Measurements from ENCODE around the gene TPSG1. TPM values are rescaled to one million over a fixed set of nuclear protein-coding genes. Genes with fewer than 3 reads are reported as not detected.
A peak's percentile ranks its signal among the peaks of the same experiment; 100 is the strongest.

Gene TPSG1
- total RNA-seq, 1 experiment from 2014 or later: not detected

GRCh38 chr16:1221628-1222552, 3.2 kb downstream of the TPSG1 start:
- in situ Hi-C loops (cut with HindIII; ENCODE audit: low pct_unique_long_range_greater_than_20kb, low sequenced_read_pairs): no loop called here
- peak; percentile 38 for DNase-seq (ENCODE audit: low read depth)

- in situ Hi-C loops (cut with HindIII; ENCODE audit: low pct_unique_long_range_greater_than_20kb, low sequenced_read_pairs): no loop called here
- DNase-seq (ENCODE audit: low read depth): no peak
Measured at GRCh38 chr16:1220841-1221627, 4.0 kb downstream of the TPSG1 start.

GRCh38 chr16:1220098-1220728, 4.9 kb downstream of the TPSG1 start:
- DNase-seq (ENCODE audit: low read depth): no peak
- in situ Hi-C loops (cut with HindIII; ENCODE audit: low pct_unique_long_range_greater_than_20kb, low sequenced_read_pairs): no loop called here

GRCh38 chr16:1218930-1219611, 6.0 kb downstream of the TPSG1 start:
- in situ Hi-C loops (cut with HindIII; ENCODE audit: low pct_unique_long_range_greater_than_20kb, low sequenced_read_pairs): no loop called here
- no peak for DNase-seq (ENCODE audit: low read depth)

GRCh38 chr16:1218061-1218929, 6.8 kb downstream of the TPSG1 start:
- DNase-seq (ENCODE audit: low read depth): no peak
- in situ Hi-C loops (cut with HindIII; ENCODE audit: low pct_unique_long_range_greater_than_20kb, low sequenced_read_pairs): no loop called here

- no peak for DNase-seq (ENCODE audit: low read depth)
- in situ Hi-C loops (cut with HindIII; ENCODE audit: low pct_unique_long_range_greater_than_20kb, low sequenced_read_pairs): no loop called here
Measured at GRCh38 chr16:1217526-1217925, 7.5 kb downstream of the TPSG1 start.

- in situ Hi-C loops (cut with HindIII; ENCODE audit: low pct_unique_long_range_greater_than_20kb, low sequenced_read_pairs): no loop called here
- no peak for DNase-seq (ENCODE audit: low read depth)
Measured at GRCh38 chr16:1216681-1217400, 8.2 kb downstream of the TPSG1 start.

GRCh38 chr16:1216296-1216619, 8.8 kb downstream of the TPSG1 start:
- in situ Hi-C loops (cut with HindIII; ENCODE audit: low pct_unique_long_range_greater_than_20kb, low sequenced_read_pairs): no loop called here
- no peak for DNase-seq (ENCODE audit: low read depth)

GRCh38 chr16:1215574-1216295, 9.3 kb downstream of the TPSG1 start:
- in situ Hi-C loops (cut with HindIII; ENCODE audit: low pct_unique_long_range_greater_than_20kb, low sequenced_read_pairs): no loop called here
- DNase-seq (ENCODE audit: low read depth): no peak

- in situ Hi-C loops (cut with HindIII; ENCODE audit: low pct_unique_long_range_greater_than_20kb, low sequenced_read_pairs): no loop called here
- DNase-seq (ENCODE audit: low read depth): no peak
Measured at GRCh38 chr16:1214719-1215118, 10.3 kb downstream of the TPSG1 start.

- DNase-seq (ENCODE audit: low read depth): no peak
- in situ Hi-C loops (cut with HindIII; ENCODE audit: low pct_unique_long_range_greater_than_20kb, low sequenced_read_pairs): no loop called here
Measured at GRCh38 chr16:1213796-1214372, 11.2 kb downstream of the TPSG1 start.

GRCh38 chr16:1213231-1213630, 11.8 kb downstream of the TPSG1 start:
- in situ Hi-C loops (cut with HindIII; ENCODE audit: low pct_unique_long_range_greater_than_20kb, low sequenced_read_pairs): no loop called here
- no peak for DNase-seq (ENCODE audit: low read depth)

GRCh38 chr16:1212616-1213194, 12.4 kb downstream of the TPSG1 start:
- in situ Hi-C loops (cut with HindIII; ENCODE audit: low pct_unique_long_range_greater_than_20kb, low sequenced_read_pairs): no loop called here
- no peak for DNase-seq (ENCODE audit: low read depth)

GRCh38 chr16:1211451-1212268, 13.4 kb downstream of the TPSG1 start:
- in situ Hi-C loops (cut with HindIII; ENCODE audit: low pct_unique_long_range_greater_than_20kb, low sequenced_read_pairs): no loop called here

GRCh38 chr16:1210461-1210860, 14.6 kb downstream of the TPSG1 start:
- DNase-seq (ENCODE audit: low read depth): no peak
- in situ Hi-C loops (cut with HindIII; ENCODE audit: low pct_unique_long_range_greater_than_20kb, low sequenced_read_pairs): no loop called here

More at GRCh38 chr16:1211451-1212268, 13.4 kb downstream of the TPSG1 start:
- no peak for DNase-seq (ENCODE audit: low read depth)

All from Caki2 (cell line).